SK-N-SH treated with all-trans-retinoic acid at 6 μM for 48 hours (cell line): ENCODE results near the gene TLN1.

ENCODE experiments used
- ATAC-seq: fragments of 200-7000 bp; cut with Tn5 transposase; 3 replicates; pipeline ENCODE4 v1.9.1; 2020; ENCODE audit warnings: mild to moderate bottlenecking, moderate library complexity
- ARNTL ChIP-seq: fragments of 450-650 bp; formaldehyde crosslinking; IDR thresholded peaks from 2 replicates; pipeline ENCODE4 v1.5.0; 2020; ENCODE audit warnings: low read depth, mild to moderate bottlenecking, moderate library complexity, borderline replicate concordance
- BACH2 ChIP-seq: fragments of 250-450 bp; sonication (Bioruptor Pico); IDR thresholded peaks from 2 replicates; pipeline ENCODE4 v1.9.0; 2021; ENCODE audit warnings: mild to moderate bottlenecking, borderline replicate concordance
- CREB5 ChIP-seq: fragments of 250-450 bp; sonication (Bioruptor Pico); IDR thresholded peaks from 2 replicates; pipeline ENCODE4 v1.5.1; 2020; ENCODE audit warnings: low read depth, mild to moderate bottlenecking, moderate library complexity
- CSDC2 ChIP-seq: fragments of 250-450 bp; sonication (Bioruptor Pico); IDR thresholded peaks from 2 replicates; pipeline ENCODE4 v1.5.0; 2020; ENCODE audit warnings: mild to moderate bottlenecking, moderate library complexity
- CSRNP3 ChIP-seq: fragments of 250-450 bp; sonication (Bioruptor Pico); IDR thresholded peaks from 2 replicates; pipeline ENCODE4 v1.5.1; 2021; ENCODE audit warnings: mild to moderate bottlenecking, moderate library complexity
- ESRRG ChIP-seq: fragments of 250-450 bp; sonication (Bioruptor Pico); IDR thresholded peaks from 2 replicates; pipeline ENCODE4 v1.6.1; 2021; ENCODE audit warnings: mild to moderate bottlenecking
- GLIS3 ChIP-seq: fragments of 250-450 bp; sonication (Bioruptor Pico); IDR thresholded peaks from 2 replicates; pipeline ENCODE4 v1.5.0; 2020; ENCODE audit warnings: mild to moderate bottlenecking, moderate library complexity
- ISL1 ChIP-seq: fragments of 250-450 bp; sonication (Bioruptor Pico); IDR thresholded peaks from 2 replicates; pipeline ENCODE4 v2.1.2; 2022; ENCODE audit warnings: mild to moderate bottlenecking, moderate library complexity
- OSR1 ChIP-seq: fragments of 250-450 bp; sonication (Bioruptor Pico); IDR thresholded peaks from 2 replicates; pipeline ENCODE4 v1.8.0; 2022; ENCODE audit warnings: moderate library complexity, mild to moderate bottlenecking, inconsistent platforms
- PATZ1 ChIP-seq: fragments of 250-450 bp; sonication (Bioruptor Pico); IDR thresholded peaks from 2 replicates; pipeline ENCODE4 v1.8.0; 2020; ENCODE audit warnings: mild to moderate bottlenecking, moderate library complexity, borderline replicate concordance
- POU6F1 ChIP-seq: fragments of 250-450 bp; sonication (Bioruptor Pico); IDR thresholded peaks from 2 replicates; pipeline ENCODE4 v1.8.0; 2021; ENCODE audit warnings: low read depth, mild to moderate bottlenecking, moderate library complexity, borderline replicate concordance
- PPARA ChIP-seq: fragments of 250-450 bp; sonication (Bioruptor Pico); IDR thresholded peaks from 2 replicates; pipeline ENCODE4 v1.5.0; 2020; ENCODE audit warnings: mild to moderate bottlenecking, borderline replicate concordance
- RARB ChIP-seq: fragments of 250-450 bp; sonication (Bioruptor Pico); IDR thresholded peaks from 2 replicates; pipeline ENCODE4 v1.8.0; 2021; ENCODE audit warnings: mild to moderate bottlenecking, moderate library complexity
- TCF4 ChIP-seq: fragments of 250-450 bp; sonication (Bioruptor Pico); IDR thresholded peaks from 2 replicates; pipeline ENCODE4 v1.8.0; 2021; ENCODE audit warnings: mild to moderate bottlenecking, moderate library complexity, borderline replicate concordance
- TOX ChIP-seq: fragments of 250-450 bp; sonication (Bioruptor Pico); IDR thresholded peaks from 2 replicates; pipeline ENCODE4 v1.8.0; 2021; ENCODE audit warnings: mild to moderate bottlenecking, moderate library complexity, borderline replicate concordance
- ZC3H10 ChIP-seq: fragments of 250-450 bp; sonication (Bioruptor Pico); IDR thresholded peaks from 2 replicates; pipeline ENCODE4 v1.5.1; 2021; ENCODE audit warnings: mild to moderate bottlenecking, moderate library complexity
- ZFP3 ChIP-seq: fragments of 250-450 bp; sonication (Bioruptor Pico); IDR thresholded peaks from 2 replicates; pipeline ENCODE4 v1.5.0; 2020; ENCODE audit warnings: mild to moderate bottlenecking, moderate library complexity
- ZFP30 ChIP-seq: fragments of 450-650 bp; formaldehyde crosslinking; IDR thresholded peaks from 2 replicates; pipeline ENCODE4 v1.5.0; 2022; ENCODE audit warnings: mild to moderate bottlenecking, moderate library complexity
- ZNF565 ChIP-seq: fragments of 450-650 bp; formaldehyde crosslinking; conservative IDR thresholded peaks from 2 replicates; pipeline ENCODE4 v1.5.0; 2020; ENCODE audit warnings: low read depth, mild to moderate bottlenecking, moderate library complexity
- ZNF70 ChIP-seq: fragments of 450-650 bp; formaldehyde crosslinking; IDR thresholded peaks from 2 replicates; pipeline ENCODE4 v1.5.0; 2020; ENCODE audit warnings: mild to moderate bottlenecking, moderate library complexity
- ZNF8 ChIP-seq: fragments of 450-650 bp; formaldehyde crosslinking; IDR thresholded peaks from 2 replicates; pipeline ENCODE4 v1.5.0; 2020; ENCODE audit warnings: mild to moderate bottlenecking, moderate library complexity

TLN1 gene

GRCh38 chr9:35767458-35767857 lies 35.5 kb upstream of the TLN1 start:
- TF ChIP-seq CREB5 (CRISPR knock-in tag) (no peak), PPARA (no peak), PATZ1 (CRISPR knock-in tag) (no peak), CSRNP3 (CRISPR knock-in tag) (no peak), OSR1 (CRISPR knock-in tag) (no peak), ZC3H10 (CRISPR knock-in tag) (no peak), RARB (CRISPR knock-in tag) (no peak), ZNF8 (CRISPR knock-in tag) (no peak), ZNF565 (no peak), ZFP30 (no peak), CSDC2 (CRISPR knock-in tag) (no peak), POU6F1 (CRISPR knock-in tag) (no peak), ZNF70 (CRISPR knock-in tag) (no peak), TCF4 (CRISPR knock-in tag) (no peak), ZFP3 (no peak), ARNTL (CRISPR knock-in tag) (no peak), ESRRG (CRISPR knock-in tag) (no peak)
- TF ChIP-seq, all 23 proteins: peak for 0
- ATAC-seq = no peak

GRCh38 chr9:35766997-35767396 lies 35.0 kb upstream of the TLN1 start:
- no peak for TF ChIP-seq PPARA
- no peak for TF ChIP-seq ESRRG (CRISPR knock-in tag)
- no peak for TF ChIP-seq ZC3H10 (CRISPR knock-in tag)
- TF ChIP-seq ZFP3 = no peak
- TF ChIP-seq TOX (CRISPR knock-in tag) = no peak
- no peak for TF ChIP-seq ISL1 (CRISPR knock-in tag)
- TF ChIP-seq ZNF565 = no peak
- no peak for TF ChIP-seq CSDC2 (CRISPR knock-in tag)
- no peak for TF ChIP-seq GLIS3 (CRISPR knock-in tag)
- TF ChIP-seq BACH2 (CRISPR knock-in tag) = no peak
- TF ChIP-seq CSRNP3 (CRISPR knock-in tag) = no peak
- no peak for TF ChIP-seq ZFP30
- TF ChIP-seq RARB (CRISPR knock-in tag) = no peak
- TF ChIP-seq POU6F1 (CRISPR knock-in tag) = no peak
- TF ChIP-seq ARNTL (CRISPR knock-in tag) = no peak
- no peak for TF ChIP-seq CREB5 (CRISPR knock-in tag)
- TF ChIP-seq TCF4 (CRISPR knock-in tag) = no peak
- no peak for ATAC-seq
